ENCODE results near the gene SFTPA1.
"Not testable (repeated sequence)": the region's sequence is repeated elsewhere in the genome, so short reads cannot be mapped to it uniquely, and the experiment has no call there.

SFTPA1 gene

GRCh38 chr10:79615577-79615976, 4.8 kb downstream of the SFTPA1 start:
- no peaks in the 10 kb centered on the region for H3K4me1 ChIP-seq (ENCODE audit: insufficient read depth, low read length, poor library complexity, severe bottlenecking)
- H3K9me3 ChIP-seq (ENCODE audit: insufficient read depth, low read depth, low read length), result no peaks in the 10 kb centered on the region
- TF ChIP-seq CTCF (conservative IDR thresholded peaks at IDR 0.05; ENCODE audit: low read length) (no peak), EZH2phosphoT487 (IDR thresholded peaks at IDR 0.05; ENCODE audit: borderline replicate concordance) (no peak)
- H3K36me3 ChIP-seq (ENCODE audit: insufficient read depth, low read length), result no peaks in the 10 kb centered on the region
- H3K4me3 ChIP-seq (ENCODE audit: low read length, poor library complexity, severe bottlenecking), result no peak overlapping the region
- H3K4me2 ChIP-seq (ENCODE audit: low read depth, low read length, poor library complexity, severe bottlenecking), result no peak overlapping the region
- no peak overlapping the region for H2AFZ ChIP-seq (ENCODE audit: low read length)
- no peaks in the 10 kb centered on the region for H3K79me2 ChIP-seq (ENCODE audit: insufficient read depth, low read length)
- no peaks in the 10 kb centered on the region for H3F3A ChIP-seq (ENCODE audit: low read depth)
- no peaks in the 10 kb centered on the region for H3K27me3 ChIP-seq (ENCODE audit: insufficient read depth, low read length, poor library complexity, severe bottlenecking)
- no peaks in the 10 kb centered on the region for H3K9me2 ChIP-seq (replicated peaks; ENCODE audit: low read depth, low read length)
- no peak overlapping the region for H3K9ac ChIP-seq (ENCODE audit: low read depth, low read length, poor library complexity, severe bottlenecking)
- no peaks in the 10 kb centered on the region for H4K20me1 ChIP-seq (ENCODE audit: insufficient read depth, low read length, poor library complexity, severe bottlenecking)

- H3K79me2 ChIP-seq (ENCODE audit: insufficient read depth, low read length), result no peaks in the 10 kb centered on the region
- H3K4me3 ChIP-seq (ENCODE audit: low read length, poor library complexity, severe bottlenecking), result no peak overlapping the region
- H3K9me3 ChIP-seq (ENCODE audit: insufficient read depth, low read depth, low read length), result no peaks in the 10 kb centered on the region
- no peaks in the 10 kb centered on the region for H3K27me3 ChIP-seq (ENCODE audit: insufficient read depth, low read length, poor library complexity, severe bottlenecking)
- no peaks in the 10 kb centered on the region for H4K20me1 ChIP-seq (ENCODE audit: insufficient read depth, low read length, poor library complexity, severe bottlenecking)
- no peaks in the 10 kb centered on the region for H3K9me2 ChIP-seq (replicated peaks; ENCODE audit: low read depth, low read length)
- no peaks in the 10 kb centered on the region for H3F3A ChIP-seq (ENCODE audit: low read depth)
- TF ChIP-seq CTCF (conservative IDR thresholded peaks at IDR 0.05; ENCODE audit: low read length), result no peak
- no peak for TF ChIP-seq EZH2phosphoT487 (IDR thresholded peaks at IDR 0.05; ENCODE audit: borderline replicate concordance)
- H3K9ac ChIP-seq (ENCODE audit: low read depth, low read length, poor library complexity, severe bottlenecking), result no peak overlapping the region
- H3K36me3 ChIP-seq (ENCODE audit: insufficient read depth, low read length), result no peaks in the 10 kb centered on the region
- H2AFZ ChIP-seq (ENCODE audit: low read length), result no peak overlapping the region
- H3K4me2 ChIP-seq (ENCODE audit: low read depth, low read length, poor library complexity, severe bottlenecking), result no peak overlapping the region
- no peaks in the 10 kb centered on the region for H3K4me1 ChIP-seq (ENCODE audit: insufficient read depth, low read length, poor library complexity, severe bottlenecking)
These were observed 5.4 kb downstream of the SFTPA1 start for GRCh38 chr10:79616164-79616563.

GRCh38 chr10:79623663-79624062, 12.9 kb downstream of the SFTPA1 start:
- H3K4me2 ChIP-seq (ENCODE audit: low read depth, low read length, poor library complexity, severe bottlenecking); H3K9me2 ChIP-seq (replicated peaks; ENCODE audit: low read depth, low read length); H3F3A ChIP-seq (ENCODE audit: low read depth); H3K36me3 ChIP-seq (ENCODE audit: insufficient read depth, low read length); H3K4me1 ChIP-seq (ENCODE audit: insufficient read depth, low read length, poor library complexity, severe bottlenecking); H3K27me3 ChIP-seq (ENCODE audit: insufficient read depth, low read length, poor library complexity, severe bottlenecking); H4K20me1 ChIP-seq (ENCODE audit: insufficient read depth, low read length, poor library complexity, severe bottlenecking); H3K4me3 ChIP-seq (ENCODE audit: low read length, poor library complexity, severe bottlenecking); H3K9ac ChIP-seq (ENCODE audit: low read depth, low read length, poor library complexity, severe bottlenecking); H2AFZ ChIP-seq (ENCODE audit: low read length); H3K9me3 ChIP-seq (ENCODE audit: insufficient read depth, low read depth, low read length); H3K79me2 ChIP-seq (ENCODE audit: insufficient read depth, low read length): not testable (repeated sequence)

GRCh38 chr10:79627075-79627474, 16.3 kb downstream of the SFTPA1 start:
- no peaks in the 10 kb centered on the region for H3K9me2 ChIP-seq (replicated peaks; ENCODE audit: low read depth, low read length)
- no peaks in the 10 kb centered on the region for H3K4me1 ChIP-seq (ENCODE audit: insufficient read depth, low read length, poor library complexity, severe bottlenecking)
- H2AFZ ChIP-seq (ENCODE audit: low read length), result no peak overlapping the region
- no peak overlapping the region for H3K4me3 ChIP-seq (ENCODE audit: low read length, poor library complexity, severe bottlenecking)
- no peak overlapping the region for H3K9ac ChIP-seq (ENCODE audit: low read depth, low read length, poor library complexity, severe bottlenecking)
- no peaks in the 10 kb centered on the region for H3K27me3 ChIP-seq (ENCODE audit: insufficient read depth, low read length, poor library complexity, severe bottlenecking)
- H3F3A ChIP-seq (ENCODE audit: low read depth), result no peaks in the 10 kb centered on the region
- TF ChIP-seq CTCF (conservative IDR thresholded peaks at IDR 0.05; ENCODE audit: low read length), result no peak
- no peak for TF ChIP-seq EZH2phosphoT487 (IDR thresholded peaks at IDR 0.05; ENCODE audit: borderline replicate concordance)
- H3K9me3 ChIP-seq (ENCODE audit: insufficient read depth, low read depth, low read length), result peaks cover 7% of the 10 kb centered on the region
- H3K36me3 ChIP-seq (ENCODE audit: insufficient read depth, low read length), result no peaks in the 10 kb centered on the region
- H3K79me2 ChIP-seq (ENCODE audit: insufficient read depth, low read length), result no peaks in the 10 kb centered on the region
- no peaks in the 10 kb centered on the region for H4K20me1 ChIP-seq (ENCODE audit: insufficient read depth, low read length, poor library complexity, severe bottlenecking)
- H3K4me2 ChIP-seq (ENCODE audit: low read depth, low read length, poor library complexity, severe bottlenecking), result no peak overlapping the region
